ENCODE results near the gene TMEM217. TPM values are rescaled to one million over a fixed set of nuclear protein-coding genes. Genes with fewer than 3 reads are reported as not detected.

Gene TMEM217
- total and polyA plus RNA-seq, 2 donors (not counting 1 experiment from before 2014, with no cell fraction given), result 0.73 to 1.2 TPM

- Histone ChIP-seq H3K27me3 (replicated peaks in 1 of 4; ENCODE audit: control extremely low read depth in 1 of 4, control insufficient read depth in 3 of 4, insufficient read depth in 4 of 4, low read length in 3 of 4) (no peaks in the 10 kb centered on the region), H3K9ac (ENCODE audit: low read length) (no peak overlapping the region), H4K20me1 (ENCODE audit: control insufficient read depth, insufficient read depth, low read length, poor library complexity, severe bottlenecking) (no peaks in the 10 kb centered on the region), H3K4me3 (ENCODE audit: control extremely low read depth in 1 of 5, extremely low read depth in 1 of 5, insufficient read depth in 1 of 5, low read depth in 2 of 5, low read length in 4 of 5) (no peak overlapping the region), H3K27ac (ENCODE audit: low read length in 2 of 2) (no peak overlapping the region), H3K4me2 (replicated peaks; ENCODE audit: low read depth, low read length, poor library complexity, severe bottlenecking) (no peak overlapping the region), H3K79me2 (ENCODE audit: control insufficient read depth, insufficient read depth, low read length) (peaks cover 34% of the 10 kb centered on the region), H3K36me3 (replicated peaks in 1 of 2; ENCODE audit: control extremely low read depth in 1 of 2, control insufficient read depth in 1 of 2, extremely low read depth in 1 of 2, insufficient read depth in 2 of 2, low read length in 1 of 2) (peaks cover 3 to 10% of the 10 kb centered on the region in 2 experiments), H3K4me1 (ENCODE audit: control insufficient read depth in 2 of 2, insufficient read depth in 2 of 2, low read length in 2 of 2) (no peaks in the 10 kb centered on the region), H2AFZ (ENCODE audit: insufficient read depth, low read depth, low read length, poor library complexity, severe bottlenecking) (no peak overlapping the region), H3K9me3 (ENCODE audit: control extremely low read depth in 1 of 3, control insufficient read depth in 2 of 3, insufficient read depth in 1 of 3, low read length in 2 of 3) (no peaks in the 10 kb centered on the region)
- POLR2A ChIA-PET, result no interaction called here
- no CpG with 5 or more reads among the region's 3 CpGs for WGBS (ENCODE audit: insufficient coverage)
- intact Hi-C loops (cut with micrococcal nuclease), result no loop called here
- no peak for DNase-seq
- Mint-ChIP-seq H3K27me3 (no peaks in the 10 kb centered on the region), H3K9me3 (ENCODE audit: insufficient read depth) (no peaks in the 10 kb centered on the region), H3K4me3 (no peak overlapping the region), H3K27ac (no peak overlapping the region), H3K4me1 (peaks cover 24% of the 10 kb centered on the region)
- no peak for TF ChIP-seq EZH2 (IDR thresholded peaks at IDR 0.05; ENCODE audit: borderline replicate concordance, insufficient read depth, low read depth, low read length, poor library complexity, severe bottlenecking)
- no peak for TF ChIP-seq CTCF (IDR thresholded peaks at IDR 0.05)
- ATAC-seq (ENCODE audit: low read depth), result no peak
- CTCF ChIA-PET, result no interaction called here
Measured at GRCh38 chr6:37265860-37266259, 7.9 kb upstream of the TMEM217 start.

- Histone ChIP-seq H3K79me2 (ENCODE audit: control insufficient read depth, insufficient read depth, low read length) (peaks cover 43% of the 10 kb centered on the region), H3K4me3 (ENCODE audit: control extremely low read depth in 1 of 5, extremely low read depth in 1 of 5, insufficient read depth in 1 of 5, low read depth in 2 of 5, low read length in 4 of 5) (no peak overlapping the region), H3K9me3 (ENCODE audit: control extremely low read depth in 1 of 3, control insufficient read depth in 2 of 3, insufficient read depth in 1 of 3, low read length in 2 of 3) (no peaks in the 10 kb centered on the region), H3K27me3 (replicated peaks in 1 of 4; ENCODE audit: control extremely low read depth in 1 of 4, control insufficient read depth in 3 of 4, insufficient read depth in 4 of 4, low read length in 3 of 4) (no peaks in the 10 kb centered on the region), H3K4me1 (ENCODE audit: control insufficient read depth in 2 of 2, insufficient read depth in 2 of 2, low read length in 2 of 2) (no peaks in the 10 kb centered on the region), H2AFZ (ENCODE audit: insufficient read depth, low read depth, low read length, poor library complexity, severe bottlenecking) (no peak overlapping the region), H3K4me2 (replicated peaks; ENCODE audit: low read depth, low read length, poor library complexity, severe bottlenecking) (no peak overlapping the region), H4K20me1 (ENCODE audit: control insufficient read depth, insufficient read depth, low read length, poor library complexity, severe bottlenecking) (no peaks in the 10 kb centered on the region), H3K27ac (ENCODE audit: low read length in 2 of 2) (no peak overlapping the region), H3K36me3 (replicated peaks in 1 of 2; ENCODE audit: control extremely low read depth in 1 of 2, control insufficient read depth in 1 of 2, extremely low read depth in 1 of 2, insufficient read depth in 2 of 2, low read length in 1 of 2) (peaks cover 0 to 6% of the 10 kb centered on the region in 2 experiments), H3K9ac (ENCODE audit: low read length) (no peak overlapping the region)
- no peak for ATAC-seq (ENCODE audit: low read depth)
- Mint-ChIP-seq H3K27me3 (no peaks in the 10 kb centered on the region), H3K9me3 (ENCODE audit: insufficient read depth) (no peaks in the 10 kb centered on the region), H3K27ac (no peak overlapping the region), H3K4me1 (peaks cover 28% of the 10 kb centered on the region), H3K4me3 (no peak overlapping the region)
- intact Hi-C loops (cut with micrococcal nuclease), result no loop called here
- CTCF ChIA-PET, result no interaction called here
- no peak for DNase-seq
- WGBS (ENCODE audit: insufficient coverage), result no CpG with 5 or more reads among the region's 2 CpGs
- TF ChIP-seq CTCF (IDR thresholded peaks at IDR 0.05) (no peak), EZH2 (IDR thresholded peaks at IDR 0.05; ENCODE audit: borderline replicate concordance, insufficient read depth, low read depth, low read length, poor library complexity, severe bottlenecking) (no peak)
- POLR2A ChIA-PET, result no interaction called here
Measured at GRCh38 chr6:37265001-37265400, 7.1 kb upstream of the TMEM217 start.

Measured in B cell (primary cell).